BLaER1 treated with 17β-estradiol and CSF1 and Interleukin-3, amounts not matched to agents 10 nM and 100 nM (cell line): ENCODE data around the gene PRMT5.
"Not testable (repeated sequence)": the region's sequence is repeated elsewhere in the genome, so short reads cannot be mapped to it uniquely, and the experiment has no call there.

Experiments
- H3K27ac ChIP-seq, 11 experiments: shearing (Covaris generic); formaldehyde crosslinking; 2 replicates each; pipeline ENCODE4 v1.8.1; 2022
- H3K27me3 ChIP-seq, 11 experiments: shearing (Covaris generic); formaldehyde crosslinking; 2 replicates each; pipeline ENCODE4 v1.8.1; 2022
- H3K36me3 ChIP-seq, 11 experiments: shearing (Covaris generic); formaldehyde crosslinking; 2 replicates each; pipeline ENCODE4 v1.8.1; 2022
- H3K4me1 ChIP-seq, 10 experiments: shearing (Covaris generic); formaldehyde crosslinking; 2 replicates each; pipeline ENCODE4 v1.8.1; 2022
- H3K4me2 ChIP-seq, 11 experiments: shearing (Covaris generic); formaldehyde crosslinking; 2 replicates each; pipeline ENCODE4 v1.8.1; 2022
- H3K4me3 ChIP-seq, 10 experiments: shearing (Covaris generic); formaldehyde crosslinking; 2 replicates each; pipeline ENCODE4 v1.8.1; 2022
- H3K9ac ChIP-seq, 11 experiments: shearing (Covaris generic); formaldehyde crosslinking; 2 replicates each; pipeline ENCODE4 v1.8.1; 2022
- H3K9me3 ChIP-seq, 11 experiments: shearing (Covaris generic); formaldehyde crosslinking; replicated peaks in 1 of 11; 2 replicates each; pipeline ENCODE4 v1.8.1; 2022
- H4K20me1 ChIP-seq, 11 experiments: shearing (Covaris generic); formaldehyde crosslinking; 2 replicates each; pipeline ENCODE4 v1.8.1; 2022
- Cebpa-rat ChIP-seq, 11 experiments: shearing (Covaris generic); IDR thresholded peaks; 2 replicates each; pipeline ENCODE4 v1.8.1; 2022

The PRMT5 gene

GRCh38 chr14:22973217-22974032, 44.2 kb upstream of the PRMT5 start:
- TF ChIP-seq Cebpa-rat (IDR thresholded peaks at IDR 0.05): no peak
- Histone ChIP-seq H4K20me1 (peaks cover 0 to 17% (median 0%) of the 10 kb centered on the region in 11 experiments; a peak in 6 of 22 replicates), H3K4me3 (no peak overlapping the region), H3K9me3 (no peaks in the 10 kb centered on the region), H3K36me3 (peaks cover 0 to 56% (median 37%) of the 10 kb centered on the region in 11 experiments; a peak in 14 of 22 replicates), H3K27me3 (peaks cover 0 to 2% (median 0%) of the 10 kb centered on the region in 11 experiments; a peak in 1 of 22 replicates), H3K4me2 (no peak overlapping the region), H3K27ac (no peak overlapping the region), H3K4me1 (peaks cover 9 to 24% (median 20%) of the 10 kb centered on the region in 10 experiments; a peak in 18 of 20 replicates), H3K9ac (peak overlapping the region in 1 of 11 experiments; percentile 37; a peak in 1 of 22 replicates)

- Histone ChIP-seq H3K27me3 (no peaks in the 10 kb centered on the region), H3K9ac (peak overlapping the region in 3 of 11 experiments; percentile 19 to 37 (median 28); a peak in 2 of 22 replicates), H3K4me3 (no peak overlapping the region), H3K27ac (no peak overlapping the region), H4K20me1 (peaks cover 0 to 11% (median 0%) of the 10 kb centered on the region in 11 experiments; a peak in 5 of 22 replicates), H3K9me3 (no peaks in the 10 kb centered on the region), H3K4me1 (peaks cover 9 to 16% (median 12%) of the 10 kb centered on the region in 10 experiments; a peak in 18 of 20 replicates), H3K4me2 (no peak overlapping the region), H3K36me3 (peaks cover 0 to 55% (median 35%) of the 10 kb centered on the region in 11 experiments; a peak in 14 of 22 replicates)
- no peak for TF ChIP-seq Cebpa-rat (IDR thresholded peaks at IDR 0.05)
These were observed 43.2 kb upstream of the PRMT5 start for GRCh38 chr14:22972313-22972930.

DNA sequence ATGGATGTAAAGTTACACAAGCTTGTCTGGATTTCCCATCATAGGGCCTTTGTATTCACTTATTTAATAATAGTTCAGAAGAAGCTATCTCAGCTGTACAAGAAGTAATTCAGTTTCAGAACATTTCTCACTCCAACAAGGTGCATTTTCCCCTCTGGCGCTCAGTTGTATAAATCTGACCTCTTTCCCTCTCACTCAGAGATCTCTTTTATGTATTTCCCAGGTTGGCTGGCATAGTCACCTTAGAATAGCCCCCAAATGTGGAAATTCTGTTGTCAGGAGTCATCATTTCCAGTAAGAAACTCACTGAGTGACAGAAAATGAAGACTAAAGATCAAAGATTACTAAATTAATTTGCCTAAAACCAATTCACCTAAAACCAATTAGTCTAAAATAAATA, 42.0 kb upstream of the PRMT5 start:
- H3K4me1 ChIP-seq: peaks cover 0 to 3% (median under 1%) of the 10 kb centered on the region in 10 experiments; a peak in 9 of 20 replicates
- H3K27ac ChIP-seq: no peak overlapping the region
- H3K4me2 ChIP-seq: no peak overlapping the region
- no peak overlapping the region for H3K4me3 ChIP-seq
- peak overlapping the region in 1 of 11 experiments; percentile 25; a peak in 1 of 22 replicates for H3K9ac ChIP-seq
- H3K36me3 ChIP-seq: peaks cover 0 to 46% (median 35%) of the 10 kb centered on the region in 11 experiments; a peak in 14 of 22 replicates
- H4K20me1 ChIP-seq: no peaks in the 10 kb centered on the region; a peak in 1 of 22 replicates
- H3K9me3 ChIP-seq: no peaks in the 10 kb centered on the region
- no peak for TF ChIP-seq Cebpa-rat (IDR thresholded peaks at IDR 0.05)
- H3K27me3 ChIP-seq: no peaks in the 10 kb centered on the region

GRCh38 chr14:22966783-22967269, 37.6 kb upstream of the PRMT5 start:
- H3K9me3 ChIP-seq: no peaks in the 10 kb centered on the region
- no peaks in the 10 kb centered on the region for H3K27me3 ChIP-seq
- no peak for TF ChIP-seq Cebpa-rat (IDR thresholded peaks at IDR 0.05)
- no peaks in the 10 kb centered on the region for H4K20me1 ChIP-seq
- H3K36me3 ChIP-seq: peaks cover 0 to 9% (median 0%) of the 10 kb centered on the region in 11 experiments; a peak in 6 of 22 replicates
- no peak overlapping the region for H3K4me2 ChIP-seq
- no peak overlapping the region for H3K27ac ChIP-seq
- H3K9ac ChIP-seq: no peak overlapping the region; a peak in 1 of 22 replicates
- H3K4me3 ChIP-seq: no peak overlapping the region
- H3K4me1 ChIP-seq: no peaks in the 10 kb centered on the region

- not testable (repeated sequence) for H3K27me3 ChIP-seq, H3K36me3 ChIP-seq, H3K9ac ChIP-seq, H3K9me3 ChIP-seq, H3K4me3 ChIP-seq, H3K27ac ChIP-seq, H4K20me1 ChIP-seq, H3K4me1 ChIP-seq, H3K4me2 ChIP-seq
These were observed 37.0 kb upstream of the PRMT5 start for GRCh38 chr14:22965916-22966782.

- TF ChIP-seq Cebpa-rat (IDR thresholded peaks at IDR 0.05): no peak
- no peak overlapping the region for H3K9ac ChIP-seq
- H3K4me3 ChIP-seq: no peak overlapping the region
- H3K27ac ChIP-seq: no peak overlapping the region
- no peaks in the 10 kb centered on the region for H3K9me3 ChIP-seq
- no peaks in the 10 kb centered on the region for H3K36me3 ChIP-seq
- H4K20me1 ChIP-seq: no peaks in the 10 kb centered on the region
- H3K4me2 ChIP-seq: no peak overlapping the region
- H3K4me1 ChIP-seq: peaks cover 4 to 11% (median 9%) of the 10 kb centered on the region in 10 experiments; a peak in 15 of 20 replicates
- no peaks in the 10 kb centered on the region for H3K27me3 ChIP-seq
These were observed 33.0 kb upstream of the PRMT5 start for GRCh38 chr14:22962061-22962676.

DNA sequence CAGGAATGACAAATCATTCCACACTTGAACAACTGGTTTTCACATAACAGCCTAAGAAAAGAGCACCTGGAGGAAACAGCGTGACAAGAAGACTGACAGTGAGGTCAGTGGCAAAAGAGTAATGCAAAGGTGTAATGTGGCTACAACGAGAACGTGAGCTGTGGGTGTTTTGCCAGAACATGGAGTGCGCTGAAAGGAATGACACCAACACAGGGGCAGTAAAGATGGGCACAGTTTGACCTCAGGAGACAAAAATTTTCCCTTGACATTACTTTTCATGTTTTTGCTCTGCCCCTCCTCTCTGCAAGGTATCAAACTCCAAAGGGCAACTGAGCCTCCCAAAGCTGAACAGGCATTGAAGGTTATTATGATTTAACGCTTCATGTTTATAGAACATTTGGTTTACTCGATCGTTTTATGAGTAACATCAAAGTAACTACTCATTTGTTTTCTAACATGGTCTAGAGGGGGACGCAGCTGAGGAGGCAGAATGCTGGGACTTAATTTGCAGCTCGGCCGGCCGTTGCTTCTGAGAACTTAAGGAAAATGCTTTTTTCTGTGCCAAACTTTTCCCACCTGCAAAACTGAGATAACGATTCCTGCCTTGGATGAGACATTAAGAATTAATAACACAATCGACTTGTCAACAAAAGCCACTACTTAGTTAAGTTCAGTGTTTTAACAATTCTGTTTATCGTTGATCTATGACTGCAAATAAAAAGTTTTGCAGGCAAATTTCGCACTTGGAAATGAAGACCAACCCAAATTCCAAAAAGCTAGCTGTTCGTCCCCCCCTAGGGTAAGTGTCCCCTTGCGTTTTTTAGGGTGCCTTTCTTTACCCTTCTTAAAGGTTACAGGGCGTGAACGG, 26.8 kb upstream of the PRMT5 start:
- Histone ChIP-seq H3K4me3 (peak overlapping the region; percentile 63 to 78 (median 72)), H4K20me1 (no peaks in the 10 kb centered on the region; a peak in 1 of 22 replicates), H3K27ac (peak overlapping the region; percentile 86 to 97 (median 94)), H3K27me3 (no peaks in the 10 kb centered on the region), H3K36me3 (peaks cover 25 to 43% (median 32%) of the 10 kb centered on the region in 11 experiments; a peak in 21 of 22 replicates), H3K9ac (peak overlapping the region; percentile 85 to 97 (median 93)), H3K4me1 (peaks cover 22 to 46% (median 30%) of the 10 kb centered on the region in 10 experiments), H3K9me3 (no peaks in the 10 kb centered on the region), H3K4me2 (peak overlapping the region; percentile 83 to 96 (median 89))
- TF ChIP-seq Cebpa-rat (IDR thresholded peaks at IDR 0.05): no peak
